Central memory CD8-positive, alpha-beta T cell (primary cell): ENCODE results near the gene CPEB4.

Source experiments
- ATAC-seq: fragments of 150-1000 bp; cut with Tn5 transposase; replicated peaks from 2 replicates; pipeline ENCODE4 v1.10.0; 2022; ENCODE audit warnings: mild to moderate bottlenecking, moderate FRiP score, moderate number of reproducible peaks; ENCODE audit not compliant: poor library complexity, severe bottlenecking; ENCODE audit errors: extremely low read depth
- DNase-seq, 2 donors: peaks; one replicate each; pipeline ENCODE4 v3.0.0; 2021; ENCODE audit warnings: low spot score in 2 of 2
- H3K27ac Mint-ChIP-seq: one replicate; pipeline ENCODE4 v1.8.0; 2022; ENCODE audit warnings: low read depth, mild to moderate bottlenecking, moderate library complexity, mixed read lengths
- H3K27me3 Mint-ChIP-seq: one replicate; pipeline ENCODE4 v1.8.0; 2022; ENCODE audit warnings: mixed read lengths
- H3K36me3 Mint-ChIP-seq: one replicate; pipeline ENCODE4 v1.8.0; 2022; ENCODE audit warnings: mild to moderate bottlenecking, moderate library complexity, mixed read lengths; ENCODE audit not compliant: insufficient read depth
- H3K4me1 Mint-ChIP-seq: one replicate; pipeline ENCODE4 v1.8.0; 2022; ENCODE audit warnings: mixed read lengths
- H3K4me3 Mint-ChIP-seq: one replicate; pipeline ENCODE4 v1.8.0; 2022; ENCODE audit warnings: mild to moderate bottlenecking, moderate library complexity, mixed read lengths
- H3K9me3 Mint-ChIP-seq: one replicate; pipeline ENCODE4 v1.8.0; 2022; ENCODE audit warnings: mixed read lengths

CPEB4 gene

GRCh38 chr5:173926359-173926758 is 38.2 kb downstream of the CPEB4 start:
- no peak overlapping the region for H3K4me3 Mint-ChIP-seq
- peaks cover 11% of the 10 kb centered on the region for H3K4me1 Mint-ChIP-seq
- no peaks in the 10 kb centered on the region for H3K27me3 Mint-ChIP-seq
- DNase-seq (no peak), ATAC-seq (no peak)
- peaks cover 2% of the 10 kb centered on the region for H3K36me3 Mint-ChIP-seq
- no peaks in the 10 kb centered on the region for H3K9me3 Mint-ChIP-seq
- H3K27ac Mint-ChIP-seq, result no peak overlapping the region

GRCh38 chr5:173928871-173929574 is 40.9 kb downstream of the CPEB4 start:
- Mint-ChIP-seq H3K9me3 (no peaks in the 10 kb centered on the region), H3K4me1 (peaks cover 11% of the 10 kb centered on the region), H3K27ac (no peak overlapping the region), H3K36me3 (no peaks in the 10 kb centered on the region), H3K4me3 (no peak overlapping the region), H3K27me3 (no peaks in the 10 kb centered on the region)
- ATAC-seq, result no peak
- DNase-seq, result no peak

- Mint-ChIP-seq H3K36me3 (peaks cover 2% of the 10 kb centered on the region), H3K9me3 (no peaks in the 10 kb centered on the region), H3K27ac (no peak overlapping the region), H3K4me1 (no peaks in the 10 kb centered on the region), H3K27me3 (no peaks in the 10 kb centered on the region), H3K4me3 (no peak overlapping the region)
- DNase-seq, result no peak
- no peak for ATAC-seq
Observed at GRCh38 chr5:173932695-173933139, 44.6 kb downstream of the CPEB4 start.

GRCh38 chr5:173933901-173934300 is 45.8 kb downstream of the CPEB4 start:
- Mint-ChIP-seq H3K36me3 (peaks cover 6% of the 10 kb centered on the region), H3K27ac (no peak overlapping the region), H3K4me3 (no peak overlapping the region), H3K27me3 (no peaks in the 10 kb centered on the region), H3K9me3 (no peaks in the 10 kb centered on the region), H3K4me1 (peaks cover 6% of the 10 kb centered on the region)
- ATAC-seq (no peak), DNase-seq (no peak)

GRCh38 chr5:173935396-173935795 is 47.2 kb downstream of the CPEB4 start:
- H3K36me3 Mint-ChIP-seq, result peaks cover 6% of the 10 kb centered on the region
- no peak for ATAC-seq

GRCh38 chr5:173940269-173940668 is 52.1 kb downstream of the CPEB4 start:
- no peak for DNase-seq
- Mint-ChIP-seq H3K9me3 (no peaks in the 10 kb centered on the region), H3K27me3 (no peaks in the 10 kb centered on the region), H3K4me3 (no peak overlapping the region), H3K27ac (no peak overlapping the region), H3K36me3 (peaks cover 10% of the 10 kb centered on the region), H3K4me1 (peaks cover 12% of the 10 kb centered on the region)
- ATAC-seq, result no peak

More at GRCh38 chr5:173935396-173935795, 47.2 kb downstream of the CPEB4 start:
- H3K27me3 Mint-ChIP-seq, result no peaks in the 10 kb centered on the region
- peaks cover 6% of the 10 kb centered on the region for H3K4me1 Mint-ChIP-seq
- no peak overlapping the region for H3K4me3 Mint-ChIP-seq
- H3K27ac Mint-ChIP-seq, result no peak overlapping the region
- no peaks in the 10 kb centered on the region for H3K9me3 Mint-ChIP-seq
- no peak for DNase-seq

- Mint-ChIP-seq H3K27ac (no peak overlapping the region), H3K9me3 (no peaks in the 10 kb centered on the region), H3K4me1 (peaks cover 12% of the 10 kb centered on the region), H3K4me3 (no peak overlapping the region), H3K27me3 (no peaks in the 10 kb centered on the region), H3K36me3 (peaks cover 10% of the 10 kb centered on the region)
- ATAC-seq (no peak), DNase-seq (no peak)
Observed at GRCh38 chr5:173941102-173941501, 53.0 kb downstream of the CPEB4 start.

- no peaks in the 10 kb centered on the region for H3K9me3 Mint-ChIP-seq
- no peak overlapping the region for H3K4me3 Mint-ChIP-seq
- peaks cover 12% of the 10 kb centered on the region for H3K4me1 Mint-ChIP-seq
- H3K27ac Mint-ChIP-seq, result no peak overlapping the region
- DNase-seq, result no peak
- H3K36me3 Mint-ChIP-seq, result peaks cover 10% of the 10 kb centered on the region
- ATAC-seq, result no peak
- no peaks in the 10 kb centered on the region for H3K27me3 Mint-ChIP-seq
Observed at GRCh38 chr5:173941758-173942401, 53.7 kb downstream of the CPEB4 start.

- no peak overlapping the region for H3K27ac Mint-ChIP-seq
- no peaks in the 10 kb centered on the region for H3K9me3 Mint-ChIP-seq
- no peaks in the 10 kb centered on the region for H3K27me3 Mint-ChIP-seq
- H3K4me3 Mint-ChIP-seq, result no peak overlapping the region
- peaks cover 6% of the 10 kb centered on the region for H3K4me1 Mint-ChIP-seq
- H3K36me3 Mint-ChIP-seq, result peaks cover 12% of the 10 kb centered on the region
- DNase-seq (no peak), ATAC-seq (no peak)
Observed at GRCh38 chr5:173944511-173944910, 56.4 kb downstream of the CPEB4 start.

- Mint-ChIP-seq H3K27me3 (no peaks in the 10 kb centered on the region), H3K4me3 (no peak overlapping the region), H3K36me3 (peaks cover 16% of the 10 kb centered on the region), H3K9me3 (no peaks in the 10 kb centered on the region), H3K27ac (no peak overlapping the region), H3K4me1 (peaks cover 6% of the 10 kb centered on the region)
- DNase-seq, result no peak
- no peak for ATAC-seq
Observed at GRCh38 chr5:173945160-173945559, 57.0 kb downstream of the CPEB4 start.

- Mint-ChIP-seq H3K36me3 (peaks cover 23% of the 10 kb centered on the region), H3K4me1 (peaks cover 6% of the 10 kb centered on the region)
Observed at GRCh38 chr5:173946323-173946722, 58.2 kb downstream of the CPEB4 start.

GRCh38 chr5:173950829-173951228 is 62.7 kb downstream of the CPEB4 start:
- Mint-ChIP-seq H3K4me1 (no peaks in the 10 kb centered on the region), H3K36me3 (peaks cover 53% of the 10 kb centered on the region), H3K27me3 (no peaks in the 10 kb centered on the region), H3K27ac (no peak overlapping the region), H3K4me3 (no peak overlapping the region), H3K9me3 (no peaks in the 10 kb centered on the region)
- no peak for ATAC-seq
- no peak for DNase-seq

More at GRCh38 chr5:173946323-173946722, 58.2 kb downstream of the CPEB4 start:
- Mint-ChIP-seq H3K4me3 (no peak overlapping the region), H3K27me3 (no peaks in the 10 kb centered on the region), H3K9me3 (no peaks in the 10 kb centered on the region), H3K27ac (no peak overlapping the region)
- ATAC-seq (no peak), DNase-seq (no peak)

- Mint-ChIP-seq H3K36me3 (peaks cover 59% of the 10 kb centered on the region), H3K27me3 (no peaks in the 10 kb centered on the region), H3K9me3 (no peaks in the 10 kb centered on the region), H3K27ac (no peak overlapping the region), H3K4me3 (no peak overlapping the region), H3K4me1 (no peaks in the 10 kb centered on the region)
- no peak for ATAC-seq
- DNase-seq, result no peak
Observed at GRCh38 chr5:173953528-173954090, 65.5 kb downstream of the CPEB4 start.
